Cerebellar cortex (tissue), 1 donor: ENCODE data around the gene MYBPC1.

Source experiments
- DNase-seq: peaks from one replicate; pipeline ENCODE4 v3.0.0-alpha.2; 2015; ENCODE audit warnings: low spot score

Gene MYBPC1

DNA sequence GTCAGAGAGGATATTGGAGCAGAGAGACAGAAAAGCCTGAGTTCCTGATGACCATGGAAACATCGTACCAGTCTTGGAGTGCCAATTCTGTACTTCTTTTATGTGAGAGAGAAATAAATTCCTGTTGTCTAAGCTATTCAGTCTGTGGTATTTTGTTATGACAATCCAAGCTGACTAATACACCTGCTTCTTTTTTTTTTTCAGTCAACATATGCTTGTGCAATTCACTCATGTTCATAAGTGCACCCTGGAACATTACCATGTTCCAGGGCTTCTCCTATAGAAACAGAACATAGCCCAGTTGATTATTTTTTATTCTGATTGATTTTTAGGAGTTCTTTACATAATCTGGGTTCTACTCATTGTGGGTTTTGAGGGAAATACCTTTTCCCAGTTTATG lies 100.9 kb downstream of the MYBPC1 start:
- DNase-seq: peak; percentile 24

DNA sequence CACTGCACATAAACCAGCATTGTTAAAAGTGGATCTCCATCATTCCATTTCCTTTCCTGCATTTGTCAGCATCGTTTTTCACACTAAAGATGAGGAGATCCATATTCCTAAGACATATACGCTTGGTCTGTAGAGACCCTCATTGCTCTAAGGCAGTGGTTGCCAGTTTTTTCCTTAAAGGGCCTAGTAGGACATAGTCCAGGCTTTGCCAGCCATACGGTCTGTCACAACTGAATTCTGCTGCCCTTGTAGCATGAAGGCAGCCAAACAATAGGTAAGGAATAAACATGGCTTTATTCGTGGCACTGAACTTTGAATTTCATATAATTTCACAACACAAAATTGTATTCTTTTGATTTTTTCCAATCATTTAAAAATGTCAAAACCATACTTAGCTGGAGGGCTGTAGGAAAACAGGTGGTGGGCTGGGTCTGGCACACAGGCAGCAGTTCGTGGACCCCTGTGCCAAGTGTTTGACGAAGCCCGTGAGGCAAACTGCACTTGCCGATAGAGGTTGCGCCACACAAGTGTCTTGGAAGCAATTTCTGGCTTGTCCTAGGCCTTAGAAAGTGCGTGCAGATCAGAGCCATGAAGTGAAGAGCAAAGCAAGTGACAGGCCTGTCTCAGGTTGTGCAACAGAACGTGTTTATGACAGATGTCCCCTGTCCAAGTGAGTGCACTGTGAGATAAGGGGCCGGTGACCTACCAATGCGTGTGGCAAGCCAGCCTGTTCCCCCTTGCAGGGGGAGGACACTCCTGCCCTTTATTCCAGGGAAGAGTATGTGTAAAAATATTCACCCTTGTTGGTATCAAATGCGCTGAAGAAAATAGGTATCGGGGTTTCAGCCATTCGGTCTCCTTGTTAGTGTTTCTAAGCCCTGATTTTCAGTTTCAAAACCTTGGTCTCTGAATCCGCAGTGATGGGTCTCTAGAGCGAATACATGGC lies 101.8 kb downstream of the MYBPC1 start:
- peak; percentile 65 for DNase-seq

DNA sequence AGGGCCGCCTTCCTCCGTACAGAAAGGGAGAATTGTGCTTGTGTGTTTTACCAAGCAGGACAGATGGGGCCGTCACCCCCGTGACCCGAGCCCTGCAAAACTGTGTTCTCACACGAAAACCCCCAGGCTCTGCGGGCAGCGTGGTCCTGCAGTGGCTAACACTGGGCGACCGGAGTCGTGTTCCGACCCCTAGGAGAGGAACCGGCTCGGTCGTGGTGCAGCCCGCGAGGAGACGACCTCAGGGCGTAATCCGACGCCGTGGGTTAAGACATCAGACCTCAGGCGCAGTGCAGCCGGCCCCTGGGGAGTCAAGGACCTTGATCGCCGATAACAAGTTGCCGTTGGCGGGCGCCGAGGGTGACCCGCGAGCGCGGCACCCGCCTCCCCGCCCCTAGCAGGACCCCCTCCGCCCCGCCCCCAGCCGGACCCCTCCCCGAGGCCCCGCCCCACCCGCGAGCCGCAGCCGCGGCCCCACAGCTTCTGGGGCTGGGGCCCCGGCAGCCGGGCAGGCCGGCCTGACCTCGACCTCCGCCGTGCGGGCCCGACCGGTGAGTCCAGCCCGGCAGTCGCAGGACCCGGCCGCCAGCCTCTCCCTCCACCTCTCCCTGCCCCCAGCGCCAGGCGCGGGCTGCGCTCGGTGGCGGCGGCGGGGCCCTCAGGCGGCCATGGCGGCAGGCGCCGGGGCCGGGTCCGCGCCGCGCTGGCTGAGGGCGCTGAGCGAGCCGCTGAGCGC lies 102.6 kb downstream of the MYBPC1 start, which contains the start of gene CHPT1:
TSS of gene CHPT1 (plus strand) at position 444 of the 733 bp plus-strand sequence. CDS start at position 666, 222 bp downstream.
- DNase-seq: peak; percentile 61

DNA sequence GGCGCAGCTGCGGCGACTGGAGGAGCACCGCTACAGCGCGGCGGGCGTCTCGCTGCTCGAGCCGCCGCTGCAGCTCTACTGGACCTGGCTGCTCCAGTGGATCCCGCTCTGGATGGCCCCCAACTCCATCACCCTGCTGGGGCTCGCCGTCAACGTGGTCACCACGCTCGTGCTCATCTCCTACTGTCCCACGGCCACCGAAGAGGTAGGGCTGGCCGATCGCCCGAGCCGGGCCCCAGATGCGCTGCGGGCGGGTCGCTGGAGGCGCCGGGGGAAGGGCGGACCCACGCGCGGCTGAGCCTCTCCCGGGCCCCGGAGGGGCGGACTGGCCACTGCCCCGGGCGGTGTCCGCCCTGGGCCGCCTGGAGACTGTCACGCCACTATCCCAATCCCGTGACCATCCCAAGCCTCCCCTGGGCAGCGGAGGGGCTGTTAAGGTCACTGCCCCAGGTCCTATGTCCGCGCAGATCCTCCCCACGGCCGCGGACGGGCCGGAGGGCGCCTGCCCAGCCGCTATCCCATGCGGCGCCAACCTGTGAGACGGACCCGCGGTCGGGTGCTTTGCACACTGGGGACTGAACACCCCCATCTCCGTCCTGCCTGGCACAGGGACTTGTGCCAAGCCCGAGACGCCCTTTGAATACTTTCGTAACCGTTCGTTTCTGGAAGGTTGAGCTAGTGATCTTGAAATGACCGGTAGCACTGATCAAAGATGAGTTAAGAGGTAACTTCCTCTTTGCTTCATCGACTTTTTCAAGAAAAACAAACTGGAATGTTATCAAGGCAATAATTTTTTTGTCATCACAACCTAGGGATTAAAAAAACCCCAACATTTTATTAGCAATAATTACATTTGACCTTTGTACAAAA lies 103.4 kb downstream of the MYBPC1 start:
- peak; percentile 30 for DNase-seq

DNA sequence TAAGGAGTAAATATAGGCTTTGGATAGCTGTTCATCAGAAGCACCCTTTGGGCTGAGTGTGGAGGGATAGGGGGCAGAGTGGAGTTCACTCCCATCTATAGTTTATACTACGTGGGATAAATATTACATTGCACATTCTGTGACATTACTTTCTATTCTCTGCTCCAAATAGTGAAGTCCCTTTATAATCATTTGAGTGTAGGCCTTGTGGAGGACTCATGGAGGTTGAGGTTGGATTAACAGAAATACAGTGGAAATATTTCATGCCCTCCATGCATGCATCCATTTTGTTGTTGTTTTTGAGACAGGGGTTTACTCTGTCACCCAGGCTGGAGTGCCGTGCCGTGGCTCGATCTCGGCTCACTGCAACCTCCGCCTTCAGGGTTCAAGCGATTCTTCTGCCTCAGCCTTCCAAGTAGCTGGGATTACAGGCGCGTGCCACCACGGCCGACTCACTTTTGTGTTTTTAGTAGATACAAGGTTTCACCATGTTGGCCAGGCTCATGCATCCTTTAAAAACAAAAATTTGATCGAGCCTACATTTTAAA lies 104.1 kb downstream of the MYBPC1 start:
- peak; percentile 66 for DNase-seq

DNA sequence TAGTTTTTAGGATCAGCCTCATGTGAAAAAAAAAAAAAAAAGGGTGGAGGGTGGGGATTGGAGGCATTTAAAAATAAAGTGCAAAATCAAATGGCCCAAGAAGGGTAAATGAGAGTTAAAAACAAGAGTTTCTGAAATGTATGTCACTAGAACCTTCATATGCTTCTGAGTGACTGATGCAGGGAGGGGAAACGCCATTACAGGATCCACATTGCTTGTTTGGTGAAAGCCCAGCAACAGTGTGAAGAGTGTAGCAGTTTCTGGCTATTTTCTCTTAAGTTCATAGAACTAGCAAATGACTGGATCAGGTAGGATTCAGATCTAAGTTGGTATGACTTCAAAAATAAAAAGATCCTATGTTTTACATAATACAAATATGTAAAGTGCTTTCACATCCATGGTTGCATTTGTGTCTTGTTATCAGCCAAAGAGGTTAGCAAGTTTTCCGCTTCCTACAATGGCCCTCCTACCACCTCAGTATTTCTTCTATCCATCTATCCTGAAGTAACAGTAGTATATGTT lies 105.6 kb downstream of the MYBPC1 start:
- DNase-seq: peak; percentile 50

DNA sequence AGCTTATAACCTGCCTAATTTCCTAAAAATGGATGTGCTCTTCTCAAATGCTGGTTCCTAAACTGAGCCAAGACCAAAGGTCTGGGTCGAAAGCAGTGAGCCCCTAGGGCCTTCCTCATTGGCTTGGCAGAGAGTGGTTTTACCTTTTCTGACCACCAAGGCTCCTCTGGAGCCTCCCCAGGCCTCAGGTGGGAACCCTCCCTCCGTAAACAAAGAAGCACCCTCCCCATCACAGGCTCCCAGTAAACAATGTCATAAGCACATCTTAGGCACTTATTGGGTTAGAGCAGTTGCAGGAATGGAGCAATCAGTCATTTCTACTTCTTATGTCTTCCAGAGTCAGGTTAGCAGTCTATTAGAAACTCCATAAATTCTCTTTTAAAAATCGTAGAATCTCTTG lies 108.7 kb downstream of the MYBPC1 start:
- DNase-seq: no peak

DNA sequence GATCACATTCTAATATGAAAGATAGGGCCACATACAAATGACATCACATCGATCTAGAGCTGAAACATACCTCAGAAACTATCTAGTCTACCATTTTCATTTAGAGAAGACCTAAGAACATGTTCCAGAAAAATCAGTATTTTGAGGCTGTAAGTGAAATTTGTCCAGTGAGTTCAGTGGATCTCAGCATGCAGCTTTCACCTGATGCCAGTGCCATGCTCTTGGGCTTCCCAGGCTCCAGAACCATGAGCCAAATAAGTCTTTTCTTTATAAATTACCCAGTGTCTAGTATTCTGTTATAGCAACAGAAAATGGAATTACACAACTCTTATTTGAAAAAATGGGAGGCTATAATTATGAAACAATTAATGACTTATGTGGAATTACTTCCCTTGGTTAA lies 111.6 kb downstream of the MYBPC1 start:
- DNase-seq: no peak

DNA sequence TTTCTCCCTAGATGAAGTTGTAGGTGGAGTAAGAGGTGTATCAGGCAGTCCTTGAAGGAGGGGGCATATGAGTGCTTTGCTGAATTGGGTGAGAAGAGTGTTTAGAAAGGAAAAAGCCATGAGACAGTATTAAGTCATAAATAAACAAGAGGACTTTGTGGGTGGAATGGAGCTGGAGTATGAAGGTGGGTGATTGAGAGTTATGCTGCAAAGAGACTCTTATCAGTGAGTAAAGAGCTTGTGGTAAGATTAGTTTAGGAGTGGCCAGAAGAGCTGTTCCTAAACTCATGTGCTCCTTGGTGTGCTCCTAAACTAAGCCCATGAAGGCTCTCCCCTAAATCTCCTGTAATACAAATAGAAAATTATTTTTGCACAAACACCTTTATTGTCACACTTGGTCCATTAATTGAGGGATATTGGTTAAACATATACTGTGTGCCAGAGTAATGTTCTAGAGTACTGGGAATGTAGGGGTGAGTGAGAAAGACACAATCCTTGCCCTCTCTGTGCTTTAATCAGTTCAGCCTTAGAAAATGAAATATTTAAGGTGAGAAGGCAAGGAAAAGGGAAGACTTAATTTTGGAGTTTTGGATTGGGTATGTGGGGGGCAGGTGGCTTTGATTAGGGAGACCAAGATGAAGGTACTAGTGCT lies 112.5 kb downstream of the MYBPC1 start:
- peak; percentile 10 for DNase-seq

DNA sequence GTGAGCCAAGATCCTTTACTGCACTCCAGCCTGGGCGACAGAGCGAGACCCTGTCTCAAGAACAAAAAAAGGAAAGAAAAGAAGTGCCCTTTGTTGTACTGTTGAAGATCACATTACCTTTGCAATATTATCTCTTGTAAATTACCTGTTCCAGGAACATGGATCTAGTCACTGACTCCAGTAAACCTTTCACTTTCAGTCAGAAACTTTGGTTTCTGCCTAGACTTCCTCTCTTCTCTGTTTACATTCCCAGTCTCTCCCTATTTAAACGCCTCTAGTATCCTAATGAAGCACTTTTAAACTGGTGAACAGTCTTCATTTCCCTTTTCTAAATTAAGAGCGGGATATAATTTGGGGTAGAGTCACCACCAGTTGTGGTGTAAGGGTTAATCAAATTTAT lies 115.5 kb downstream of the MYBPC1 start:
- DNase-seq: no peak

DNA sequence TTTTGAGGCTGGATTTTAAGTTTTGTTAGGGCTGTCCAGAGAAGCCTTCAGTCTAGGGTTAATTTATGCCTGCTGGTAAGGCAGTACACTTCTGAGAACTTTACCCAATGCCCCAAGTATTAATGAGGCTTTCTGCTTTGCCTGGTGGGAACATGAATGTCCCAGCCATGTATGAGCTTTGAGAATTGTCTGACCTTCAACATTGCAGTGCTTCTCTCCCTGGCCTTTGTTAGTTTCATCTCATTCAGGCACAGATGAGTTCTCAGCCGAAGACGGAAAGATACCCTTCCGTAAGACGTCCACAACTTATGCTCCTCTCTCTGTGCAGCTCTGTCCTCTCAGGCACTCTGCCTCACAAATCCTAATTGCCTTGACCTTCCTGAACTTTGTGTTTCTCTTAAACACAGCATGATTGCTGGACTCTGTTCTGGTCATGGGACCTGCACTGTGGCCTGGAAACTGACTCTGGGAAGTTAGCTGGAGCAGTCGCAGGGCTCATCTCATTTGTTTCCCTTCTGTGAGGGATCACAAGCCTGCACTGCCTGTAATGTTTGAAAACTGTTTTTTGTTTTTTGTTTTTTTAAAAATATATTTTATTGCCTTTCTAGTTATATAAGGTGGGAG lies 118.4 kb downstream of the MYBPC1 start:
- DNase-seq: peak; percentile 54

DNA sequence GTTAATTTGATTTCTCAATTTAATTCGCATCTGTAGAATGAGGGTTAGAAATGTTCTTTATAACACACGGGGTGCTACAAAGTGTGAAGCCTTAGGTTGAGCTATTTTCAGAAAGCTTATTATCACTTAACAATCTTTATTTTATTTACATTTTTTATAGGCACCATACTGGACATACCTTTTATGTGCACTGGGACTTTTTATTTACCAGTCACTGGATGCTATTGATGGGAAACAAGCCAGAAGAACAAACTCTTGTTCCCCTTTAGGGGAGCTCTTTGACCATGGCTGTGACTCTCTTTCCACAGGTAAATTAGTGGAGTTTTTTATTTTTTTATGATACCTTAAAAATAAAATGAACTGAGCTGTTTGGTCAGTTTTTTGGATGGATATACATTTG lies 119.2 kb downstream of the MYBPC1 start:
- no peak for DNase-seq

DNA sequence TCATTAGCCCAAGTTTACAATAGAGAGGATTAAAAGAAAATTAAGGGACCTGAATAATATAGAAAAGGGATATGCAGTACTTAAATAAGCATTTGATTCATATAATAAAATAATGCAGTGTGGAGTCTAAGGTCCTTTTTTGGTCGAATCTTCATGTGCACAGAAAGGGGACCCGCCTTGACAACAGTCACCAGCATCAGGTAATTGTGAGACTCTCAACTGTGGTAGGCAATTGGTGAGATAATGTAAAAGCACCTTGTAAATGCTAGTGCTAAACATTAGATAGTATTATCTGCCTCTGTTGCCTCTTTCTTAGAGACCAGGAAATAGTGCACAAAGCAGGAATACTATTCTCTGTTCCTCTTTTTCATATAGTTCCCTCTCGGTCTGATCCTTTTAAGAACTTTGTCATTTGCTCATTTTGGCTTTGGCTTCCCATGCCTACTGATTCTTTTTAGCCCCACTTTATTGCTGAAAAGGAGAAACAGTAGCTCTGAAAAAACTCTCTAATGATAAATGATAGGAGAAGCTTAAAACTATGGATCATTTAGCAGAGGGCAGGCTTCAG lies 120.2 kb downstream of the MYBPC1 start:
- DNase-seq: no peak

DNA sequence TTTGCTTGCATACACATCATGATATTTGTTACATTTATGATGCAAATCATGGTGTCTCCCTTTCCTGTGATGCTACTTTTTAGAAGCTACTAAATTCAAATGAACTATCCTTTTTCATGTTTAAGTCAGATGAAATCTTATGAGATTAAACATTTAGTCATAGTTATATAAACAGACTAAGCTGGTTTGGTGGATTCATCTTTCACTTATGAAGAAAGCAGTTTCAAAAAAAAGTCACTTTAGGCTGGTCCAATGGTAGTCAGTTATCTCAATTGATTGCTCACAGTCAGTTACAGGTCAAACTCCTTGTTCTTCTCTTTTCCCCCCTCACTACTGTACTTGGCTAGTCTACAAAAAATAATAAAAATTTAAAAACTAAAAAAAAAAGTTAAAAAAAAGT lies 124.8 kb downstream of the MYBPC1 start:
- DNase-seq: no peak

DNA sequence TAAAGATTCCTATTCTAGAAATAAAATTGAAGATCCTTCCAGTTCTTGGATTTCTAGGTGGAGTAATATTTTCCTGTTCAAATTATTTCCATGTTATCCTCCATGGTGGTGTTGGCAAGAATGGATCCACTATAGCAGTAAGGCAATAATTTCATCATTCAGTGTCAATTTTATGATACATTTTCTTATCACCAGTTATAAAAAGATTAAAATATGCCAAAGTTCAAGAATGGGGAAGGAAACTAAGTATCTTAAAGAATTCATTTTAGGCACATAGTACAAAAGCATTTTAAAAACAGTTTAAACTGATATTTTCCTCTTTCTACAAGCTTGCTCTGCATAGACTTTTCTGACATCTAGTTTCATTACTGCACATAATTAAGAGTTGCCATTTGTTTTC lies 125.3 kb downstream of the MYBPC1 start:
- no peak for DNase-seq

DNA sequence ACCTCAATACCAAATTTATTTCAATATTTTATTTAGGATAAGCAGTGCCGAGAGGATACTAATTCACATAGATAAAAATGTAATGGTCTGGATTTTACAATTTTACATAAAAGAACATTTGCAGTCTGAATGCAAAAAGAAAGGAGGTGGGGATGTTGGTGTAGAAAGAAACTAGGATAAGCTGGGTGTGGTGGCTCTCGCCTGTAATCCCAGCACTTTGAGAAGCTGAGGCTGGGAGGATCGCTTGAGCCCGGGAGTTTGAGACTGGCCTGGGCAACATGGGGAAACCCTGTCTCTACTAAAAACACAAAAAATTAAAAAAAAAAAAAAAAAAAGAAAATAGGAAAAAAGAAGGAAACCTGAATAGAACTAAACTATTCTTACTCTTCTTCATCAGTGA lies 127.6 kb downstream of the MYBPC1 start:
- DNase-seq: no peak

DNA sequence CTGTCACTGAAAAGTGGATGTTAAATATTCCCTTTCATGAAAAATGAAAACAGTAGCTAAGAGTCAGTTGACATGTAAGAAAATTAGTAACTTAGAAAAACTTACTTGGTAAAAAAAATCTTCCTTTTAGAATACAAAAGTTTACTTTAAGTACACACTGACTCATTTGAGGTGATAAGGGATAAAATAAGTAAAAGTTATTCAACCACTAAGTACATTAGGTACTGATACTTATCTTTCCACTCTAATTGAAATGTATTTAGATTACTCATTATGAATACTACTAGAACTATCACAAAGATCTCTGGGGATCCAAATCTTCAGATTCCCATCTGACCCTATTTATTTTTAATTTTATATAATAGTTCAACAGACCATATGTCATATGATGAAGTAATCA lies 132.3 kb downstream of the MYBPC1 start:
- DNase-seq: no peak

DNA sequence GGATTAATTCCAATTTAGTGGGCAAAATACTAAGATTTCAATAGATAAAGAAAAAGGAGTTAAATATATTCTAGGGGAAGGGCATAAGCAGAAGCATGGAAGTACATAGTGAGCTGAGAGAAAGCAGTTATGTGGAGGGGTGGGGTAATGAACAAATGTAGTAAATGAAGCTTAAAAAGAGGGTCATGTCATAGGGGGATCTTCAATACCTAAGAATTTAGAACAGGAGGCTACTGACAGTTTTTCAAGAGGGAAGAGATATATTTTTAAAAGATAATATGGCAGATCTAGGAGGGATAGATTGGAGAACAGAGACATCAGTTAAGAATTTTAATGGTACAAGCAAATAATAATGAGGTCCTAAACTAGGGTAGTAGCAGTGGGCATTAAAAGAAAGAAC lies 135.1 kb downstream of the MYBPC1 start:
- DNase-seq: no peak

DNA sequence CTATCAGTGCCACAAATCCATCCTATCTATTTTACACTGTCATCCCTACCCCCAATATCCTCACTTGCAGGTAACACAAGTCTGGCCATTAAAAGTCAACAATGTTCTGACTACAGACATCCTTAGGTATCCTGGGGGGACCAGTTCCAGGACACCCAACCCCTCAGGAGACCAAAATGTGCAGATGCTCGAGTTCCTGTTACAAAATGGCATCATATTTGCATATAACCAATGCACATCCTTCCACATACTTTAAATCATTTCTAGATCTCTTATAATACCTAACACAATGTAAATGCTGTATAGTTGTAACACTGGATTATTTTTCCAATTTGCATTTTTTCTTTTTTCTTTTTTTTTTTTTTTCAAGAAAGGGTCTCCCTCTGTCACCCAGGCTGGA lies 137.5 kb downstream of the MYBPC1 start:
- no peak for DNase-seq

DNA sequence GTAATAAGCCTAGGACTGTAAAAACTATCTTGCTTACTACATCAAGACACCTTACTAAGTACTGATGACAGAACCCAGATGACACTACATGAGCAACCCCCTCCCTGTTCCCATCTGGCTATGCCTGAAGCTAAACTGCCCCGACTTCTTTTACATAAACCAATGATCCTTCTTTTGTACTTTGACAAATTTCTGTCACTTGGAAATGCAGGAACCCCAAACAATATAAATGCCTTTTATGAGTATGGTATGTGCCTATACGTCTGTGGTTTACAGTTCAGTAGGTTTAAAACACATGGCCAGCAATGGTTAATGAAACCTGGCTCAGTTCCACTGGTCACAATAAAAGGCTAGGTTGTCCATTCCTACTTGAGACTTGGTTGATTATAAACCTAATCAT lies 138.4 kb downstream of the MYBPC1 start:
- DNase-seq: no peak
